Astrocyte of the spinal cord (primary cell): ENCODE results near the gene KDM1B.
"Not testable (repeated sequence)": the region's sequence is repeated elsewhere in the genome, so short reads cannot be mapped to it uniquely, and the experiment has no call there.

ENCODE experiments used
- DNase-seq: peaks from one replicate; pipeline ENCODE4 v3.0.0; 2011; ENCODE audit warnings: low read depth, low spot score
- H3K4me3 ChIP-seq: 2 replicates; pipeline ENCODE4 v1.5.1; 2011; ENCODE audit warnings: low read depth, mild to moderate bottlenecking, low read length, moderate library complexity
- in situ Hi-C: cut with HindIII; loops from 2 replicates; pipeline ENCODE4 v1.10.0; 2017; ENCODE audit warnings: low sequenced_read_pairs
- TF ChIP-seq, protein P1 (sequence below): IDR thresholded peaks from 2 replicates; pipeline ENCODE4 v1.5.1; 2012; ENCODE audit warnings: low read depth, mild to moderate bottlenecking, low read length, inconsistent platforms

KDM1B gene

DNA sequence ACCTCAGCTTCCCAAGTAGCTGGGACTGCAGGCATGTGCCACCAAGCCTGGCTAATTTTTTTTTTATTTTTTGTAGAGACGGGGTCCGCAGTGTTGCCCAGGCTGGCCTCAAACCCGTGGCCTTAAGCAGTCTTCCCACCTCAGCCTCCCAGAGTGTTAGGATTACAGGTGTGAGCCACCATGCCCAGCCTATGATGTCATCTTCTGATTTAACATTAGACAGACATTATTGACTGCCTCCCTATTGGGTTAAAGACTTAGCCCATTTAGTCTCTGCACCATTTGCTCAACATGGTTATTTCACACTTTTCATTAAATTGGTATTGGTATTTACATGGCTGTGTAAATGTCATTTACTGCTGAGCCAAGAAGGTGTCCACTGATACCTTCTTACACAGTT, 63.0 kb downstream of the KDM1B start:
- DNase-seq: no peak
- TF ChIP-seq, protein P1, sequence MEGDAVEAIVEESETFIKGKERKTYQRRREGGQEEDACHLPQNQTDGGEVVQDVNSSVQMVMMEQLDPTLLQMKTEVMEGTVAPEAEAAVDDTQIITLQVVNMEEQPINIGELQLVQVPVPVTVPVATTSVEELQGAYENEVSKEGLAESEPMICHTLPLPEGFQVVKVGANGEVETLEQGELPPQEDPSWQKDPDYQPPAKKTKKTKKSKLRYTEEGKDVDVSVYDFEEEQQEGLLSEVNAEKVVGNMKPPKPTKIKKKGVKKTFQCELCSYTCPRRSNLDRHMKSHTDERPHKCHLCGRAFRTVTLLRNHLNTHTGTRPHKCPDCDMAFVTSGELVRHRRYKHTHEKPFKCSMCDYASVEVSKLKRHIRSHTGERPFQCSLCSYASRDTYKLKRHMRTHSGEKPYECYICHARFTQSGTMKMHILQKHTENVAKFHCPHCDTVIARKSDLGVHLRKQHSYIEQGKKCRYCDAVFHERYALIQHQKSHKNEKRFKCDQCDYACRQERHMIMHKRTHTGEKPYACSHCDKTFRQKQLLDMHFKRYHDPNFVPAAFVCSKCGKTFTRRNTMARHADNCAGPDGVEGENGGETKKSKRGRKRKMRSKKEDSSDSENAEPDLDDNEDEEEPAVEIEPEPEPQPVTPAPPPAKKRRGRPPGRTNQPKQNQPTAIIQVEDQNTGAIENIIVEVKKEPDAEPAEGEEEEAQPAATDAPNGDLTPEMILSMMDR: no peak
- in situ Hi-C loops: no loop called here
- no peak overlapping the region for H3K4me3 ChIP-seq

DNA sequence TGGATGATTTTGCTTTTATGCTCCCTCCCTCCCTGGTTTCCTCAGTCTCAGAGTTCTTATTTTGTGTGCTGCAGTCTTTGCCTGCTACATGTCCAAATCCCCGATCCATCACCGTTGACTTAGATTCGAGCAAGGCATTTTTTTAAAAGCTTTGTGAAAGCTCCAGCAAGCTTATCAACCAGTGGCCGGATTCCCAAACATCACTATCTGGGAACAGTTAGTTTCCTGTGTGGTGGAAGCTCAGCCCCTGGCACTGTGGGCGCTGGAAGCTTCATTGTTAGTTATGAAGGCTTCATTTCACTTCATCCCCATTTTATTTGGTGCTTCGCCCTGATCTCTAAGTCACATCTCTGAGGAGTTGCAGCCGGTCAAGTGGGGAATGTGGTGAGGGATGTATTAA, 64.4 kb downstream of the KDM1B start:
- in situ Hi-C loops: no loop called here
- no peak overlapping the region for H3K4me3 ChIP-seq
- no peak for DNase-seq
- TF ChIP-seq, protein P1: no peak

- no peak overlapping the region for H3K4me3 ChIP-seq
- TF ChIP-seq, protein P1: no peak
- in situ Hi-C loops: no loop called here
- no peak for DNase-seq
Measured at GRCh38 chr6:18221288-18221615, 66.0 kb downstream of the KDM1B start.

- DNase-seq: peak; percentile 88
- in situ Hi-C loops, H3K4me3 ChIP-seq: not testable (repeated sequence)
Measured at GRCh38 chr6:18226451-18227105, 71.4 kb downstream of the KDM1B start.

DNA sequence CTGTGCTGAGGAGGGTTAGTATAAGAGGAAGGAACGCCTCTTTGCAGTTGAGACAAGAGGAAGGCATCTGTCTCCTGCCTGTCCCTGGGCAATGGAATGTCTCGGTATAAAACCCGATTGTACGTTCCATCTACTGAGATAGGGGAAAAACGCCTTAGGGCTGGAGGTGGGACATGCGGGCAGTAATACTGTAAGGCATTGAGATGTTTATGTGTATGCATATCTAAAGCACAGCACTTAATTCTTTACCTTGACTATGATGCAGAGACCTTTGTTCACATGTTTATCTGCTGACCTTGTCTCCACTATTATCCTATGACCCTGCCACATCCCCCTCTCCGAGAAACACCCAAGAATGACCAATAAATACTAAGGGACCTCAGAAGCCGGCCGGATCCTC, 71.9 kb downstream of the KDM1B start:
- H3K4me3 ChIP-seq, in situ Hi-C loops, DNase-seq: not testable (repeated sequence)

- in situ Hi-C loops, H3K4me3 ChIP-seq, DNase-seq: not testable (repeated sequence)
Measured at GRCh38 chr6:18228590-18228989, 73.4 kb downstream of the KDM1B start.

DNA sequence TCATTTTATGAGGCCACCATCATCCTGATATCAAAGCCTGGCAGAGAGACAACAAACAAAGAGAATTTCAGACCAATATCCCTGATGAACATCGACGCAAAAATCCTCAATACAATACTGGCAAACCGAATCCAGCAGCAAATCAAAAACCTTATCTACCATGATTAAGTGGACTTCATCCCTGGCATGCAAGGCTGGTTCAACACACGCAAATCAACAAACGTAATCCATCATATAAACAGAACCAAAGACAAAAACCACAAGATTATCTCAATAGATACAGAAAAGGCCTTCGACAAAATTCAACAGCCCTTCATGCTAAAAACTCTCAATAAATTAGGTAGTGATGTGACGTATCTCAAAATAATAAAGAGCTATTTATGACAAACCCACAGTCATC, 76.6 kb downstream of the KDM1B start:
- not testable (repeated sequence) for DNase-seq

DNA sequence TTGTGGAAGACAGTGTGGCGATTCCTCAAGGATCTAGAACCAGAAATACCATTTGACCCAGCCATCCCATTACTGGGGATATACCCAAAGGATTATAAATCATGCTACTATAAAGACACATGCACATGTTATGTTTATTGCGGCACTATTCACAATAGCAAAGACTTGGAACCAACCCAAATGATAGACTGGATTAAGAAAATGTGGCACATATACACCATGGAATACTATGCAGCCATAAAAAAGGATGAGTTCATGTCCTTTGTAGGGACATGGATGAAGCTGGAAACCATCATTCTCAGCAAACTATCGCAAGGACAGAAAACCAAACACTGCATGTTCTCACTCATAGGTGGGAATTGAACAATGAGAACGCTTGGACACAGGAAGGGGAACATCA, 78.5 kb downstream of the KDM1B start:
- H3K4me3 ChIP-seq, in situ Hi-C loops, DNase-seq: not testable (repeated sequence)

More for the DNA sequence above, 76.6 kb downstream of the KDM1B start:
- in situ Hi-C loops, H3K4me3 ChIP-seq: not testable (repeated sequence)

DNA sequence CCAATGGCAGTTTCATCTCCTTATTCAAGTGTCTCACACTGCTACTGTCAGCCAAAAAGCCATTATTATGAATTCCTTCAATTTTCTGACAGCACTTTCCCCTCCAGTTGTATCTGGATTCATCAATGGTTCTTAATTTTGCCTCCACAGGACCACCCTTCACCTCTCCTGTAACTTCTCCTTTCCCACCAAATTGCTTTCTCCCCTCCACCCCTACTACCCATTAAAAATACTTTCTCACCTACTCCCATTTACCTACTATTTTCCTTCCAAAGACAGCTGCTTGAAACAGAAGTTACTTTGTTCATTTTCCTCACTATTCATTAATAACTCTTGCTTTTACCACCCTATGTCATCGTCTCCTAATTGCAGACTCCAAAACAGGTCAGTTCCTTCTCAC, 79.3 kb downstream of the KDM1B start:
- DNase-seq: no peak
- in situ Hi-C loops: no loop called here
- H3K4me3 ChIP-seq: no peak overlapping the region
- TF ChIP-seq, protein P1: no peak
